RWPE2 (cell line): ENCODE results near the gene VIM.
"Not testable (repeated sequence)": the region's sequence is repeated elsewhere in the genome, so short reads cannot be mapped to it uniquely, and the experiment has no call there.

Experiments used
- ATAC-seq: fragments of 200-7000 bp; cut with Tn5 transposase; 3 replicates; pipeline ENCODE4 v1.9.1; 2021; ENCODE audit warnings: low read depth
- DNase-seq: peaks from one replicate; pipeline ENCODE4 v3.0.0-alpha.2; 2020; ENCODE audit warnings: low spot score
- H3K27ac ChIP-seq: fragments of 450-650 bp; 2 replicates; pipeline ENCODE4 v1.5.1; 2017; ENCODE audit warnings: mild to moderate bottlenecking; ENCODE audit not compliant: poor library complexity, severe bottlenecking
- H3K27me3 ChIP-seq: fragments of 250-450 bp; sonication (Bioruptor Pico); 2 replicates; pipeline ENCODE4 v1.5.1; 2021; ENCODE audit warnings: mild to moderate bottlenecking, moderate library complexity; ENCODE audit not compliant: insufficient read depth, poor library complexity, severe bottlenecking
- H3K36me3 ChIP-seq: fragments of 250-450 bp; sonication (Bioruptor Pico); 2 replicates; pipeline ENCODE4 v1.5.1; 2020; ENCODE audit warnings: low read depth, mild to moderate bottlenecking, moderate library complexity
- H3K4me1 ChIP-seq: fragments of 250-450 bp; sonication (Bioruptor Pico); 2 replicates; pipeline ENCODE4 v1.5.1; 2021; ENCODE audit warnings: mild to moderate bottlenecking, moderate library complexity; ENCODE audit not compliant: insufficient read depth, poor library complexity, severe bottlenecking
- H3K4me3 ChIP-seq: fragments of 250-450 bp; sonication (Bioruptor Pico); 2 replicates; pipeline ENCODE4 v1.5.1; 2021; ENCODE audit warnings: mild to moderate bottlenecking, moderate library complexity; ENCODE audit not compliant: severe bottlenecking
- H3K9me3 ChIP-seq: fragments of 250-450 bp; sonication (Bioruptor Pico); 2 replicates; pipeline ENCODE4 v1.5.1; 2021; ENCODE audit warnings: mild to moderate bottlenecking, moderate library complexity; ENCODE audit not compliant: severe bottlenecking
- CTCF ChIP-seq: fragments of 450-650 bp; IDR thresholded peaks from one replicate; pipeline ENCODE4 v1.5.1; 2017; ENCODE audit warnings: mild to moderate bottlenecking, moderate library complexity; ENCODE audit not compliant: poor library complexity, severe bottlenecking

The VIM gene

GRCh38 chr10:17249820-17250219 is 21.8 kb downstream of the VIM start:
- no peaks in the 10 kb centered on the region for H3K4me1 ChIP-seq
- DNase-seq: no peak
- no peaks in the 10 kb centered on the region for H3K9me3 ChIP-seq
- TF ChIP-seq CTCF: peak; percentile 79
- H3K27me3 ChIP-seq: no peaks in the 10 kb centered on the region
- ATAC-seq: peak; percentile 85
- H3K36me3 ChIP-seq: no peaks in the 10 kb centered on the region
- H3K27ac ChIP-seq: no peak overlapping the region
- H3K4me3 ChIP-seq: no peak overlapping the region

GRCh38 chr10:17250736-17251135 is 22.7 kb downstream of the VIM start:
- Histone ChIP-seq H3K4me1 (no peaks in the 10 kb centered on the region), H3K4me3 (no peak overlapping the region), H3K27ac (no peak overlapping the region), H3K27me3 (no peaks in the 10 kb centered on the region), H3K36me3 (no peaks in the 10 kb centered on the region), H3K9me3 (no peaks in the 10 kb centered on the region)
- no peak for TF ChIP-seq CTCF
- DNase-seq (no peak), ATAC-seq (no peak)

- H3K36me3 ChIP-seq, H3K4me3 ChIP-seq: not testable (repeated sequence)
Observed at GRCh38 chr10:17254543-17255050, 26.6 kb downstream of the VIM start.

GRCh38 chr10:17255512-17255911 is 27.5 kb downstream of the VIM start:
- no peaks in the 10 kb centered on the region for H3K36me3 ChIP-seq
- H3K27me3 ChIP-seq: no peaks in the 10 kb centered on the region
- TF ChIP-seq CTCF: no peak
- H3K27ac ChIP-seq: no peak overlapping the region
- H3K4me3 ChIP-seq: no peak overlapping the region
- DNase-seq (no peak), ATAC-seq (no peak)
- no peaks in the 10 kb centered on the region for H3K4me1 ChIP-seq
- no peaks in the 10 kb centered on the region for H3K9me3 ChIP-seq

More at GRCh38 chr10:17254543-17255050, 26.6 kb downstream of the VIM start:
- not testable (repeated sequence) for ATAC-seq, H3K9me3 ChIP-seq, DNase-seq, H3K4me1 ChIP-seq, H3K27ac ChIP-seq, H3K27me3 ChIP-seq

- no peaks in the 10 kb centered on the region for H3K4me1 ChIP-seq
- H3K4me3 ChIP-seq: no peak overlapping the region
- no peaks in the 10 kb centered on the region for H3K27me3 ChIP-seq
- no peak for TF ChIP-seq CTCF
- no peaks in the 10 kb centered on the region for H3K36me3 ChIP-seq
- no peak overlapping the region for H3K27ac ChIP-seq
- DNase-seq (no peak), ATAC-seq (no peak)
- no peaks in the 10 kb centered on the region for H3K9me3 ChIP-seq
Observed at GRCh38 chr10:17256051-17256450, 28.0 kb downstream of the VIM start.
